GM23338 (cell line): ENCODE results near the gene XXYLT1. TPM values are rescaled to one million over a fixed set of nuclear protein-coding genes. Genes with fewer than 3 reads are reported as not detected.

Experiments used
- ATAC-seq: fragments of 200-7000 bp; cut with Tn5 transposase; 3 replicates; pipeline ENCODE4 v1.9.1; 2020
- DNase-seq: peaks from one replicate; pipeline ENCODE4 v3.0.0-alpha.2; 2015; ENCODE audit warnings: low spot score
- H2AFZ ChIP-seq: fragments of 200-600 bp; sonication (generic); 2 replicates; pipeline ENCODE4 v1.8.0; 2016; ENCODE audit warnings: antibody characterized with exemption, mild to moderate bottlenecking, moderate library complexity
- H3F3A ChIP-seq: fragments of 200-600 bp; sonication (generic); replicated peaks from 2 replicates; pipeline ENCODE4 v1.8.0; 2017; ENCODE audit warnings: antibody characterized with exemption, mixed run types, low read depth
- H3K27ac ChIP-seq: fragments of 200-600 bp; sonication (generic); 2 replicates; pipeline ENCODE4 v1.6.1; 2016; ENCODE audit warnings: low read depth
- H3K27me3 ChIP-seq: fragments of 200-600 bp; sonication (generic); 2 replicates; pipeline ENCODE4 v1.8.0; 2016; ENCODE audit warnings: mild to moderate bottlenecking, mixed run types, moderate library complexity; ENCODE audit not compliant: insufficient read depth
- H3K36me3 ChIP-seq: fragments of 200-600 bp; sonication (generic); 2 replicates; pipeline ENCODE4 v1.8.0; 2016; ENCODE audit warnings: mild to moderate bottlenecking; ENCODE audit not compliant: insufficient read depth
- H3K4me1 ChIP-seq: fragments of 200-600 bp; sonication (generic); 2 replicates; pipeline ENCODE4 v1.8.0; 2016; ENCODE audit warnings: mild to moderate bottlenecking, moderate library complexity; ENCODE audit not compliant: insufficient read depth
- H3K4me2 ChIP-seq: fragments of 200-600 bp; sonication (generic); 2 replicates; pipeline ENCODE4 v1.7.1; 2017; ENCODE audit warnings: mixed run types
- H3K4me3 ChIP-seq: fragments of 200-600 bp; sonication (generic); 2 replicates; pipeline ENCODE4 v1.6.1; 2016; ENCODE audit warnings: mixed run types
- H3K79me2 ChIP-seq: fragments of 200-600 bp; sonication (generic); replicated peaks from 2 replicates; pipeline ENCODE4 v1.8.0; 2017; ENCODE audit warnings: mild to moderate bottlenecking; ENCODE audit not compliant: insufficient read depth
- H3K9me2 ChIP-seq: fragments of 200-600 bp; sonication (generic); 2 replicates; pipeline ENCODE4 v1.8.0; 2017; ENCODE audit not compliant: insufficient read depth
- H4K20me1 ChIP-seq: fragments of 200-600 bp; sonication (generic); replicated peaks from 2 replicates; pipeline ENCODE4 v1.8.0; 2017; ENCODE audit warnings: mild to moderate bottlenecking; ENCODE audit not compliant: insufficient read depth
- H3K27ac Mint-ChIP-seq: 2 replicates; pipeline ENCODE4 v1.8.0; 2020; ENCODE audit warnings: inconsistent platforms, mild to moderate bottlenecking, moderate library complexity, mixed read lengths
- H3K27me3 Mint-ChIP-seq: 3 replicates; pipeline ENCODE4 v1.8.0; 2022; ENCODE audit warnings: low read depth, mild to moderate bottlenecking, moderate library complexity, mixed read lengths, inconsistent platforms; ENCODE audit not compliant: insufficient read depth, poor library complexity
- H3K36me3 Mint-ChIP-seq: 3 replicates; pipeline ENCODE4 v1.8.0; 2021; ENCODE audit warnings: low read depth, mild to moderate bottlenecking, inconsistent platforms, moderate library complexity, mixed read lengths
- H3K4me1 Mint-ChIP-seq: 3 replicates; pipeline ENCODE4 v1.8.0; 2020; ENCODE audit warnings: mild to moderate bottlenecking, inconsistent platforms, mixed read lengths
- H3K4me3 Mint-ChIP-seq: 3 replicates; pipeline ENCODE4 v1.8.0; 2021; ENCODE audit warnings: moderate library complexity, mild to moderate bottlenecking, inconsistent platforms, mixed read lengths
- H3K9me3 Mint-ChIP-seq: 3 replicates; pipeline ENCODE4 v1.8.0; 2020; ENCODE audit warnings: moderate library complexity, mild to moderate bottlenecking, inconsistent platforms, mixed read lengths
- CREB1 ChIP-seq: fragments of 250-450 bp; sonication (Bioruptor Pico); IDR thresholded peaks from 2 replicates; pipeline ENCODE4 v1.5.0; 2020; ENCODE audit warnings: low read depth, mild to moderate bottlenecking, moderate library complexity
- CTCF ChIP-seq, 2 experiments: fragments of 200-600 bp in 1 of 2; sonication (generic) in 1 of 2; conservative IDR thresholded peaks; 2 replicates each; pipeline versions ENCODE4 v1.5.1 to v1.6.1; 2016 to 2017; ENCODE audit warnings: antibody characterized with exemption in 2 of 2, low read depth in 2 of 2, mild to moderate bottlenecking in 2 of 2, moderate library complexity in 1 of 2
- ETS1 ChIP-seq: IDR thresholded peaks from 2 replicates; pipeline ENCODE4 v1.6.1; 2016; ENCODE audit warnings: antibody characterized with exemption
- EZH2 ChIP-seq: fragments of 200-600 bp; sonication (generic); IDR thresholded peaks from one replicate; pipeline ENCODE4 v1.8.0; 2017; ENCODE audit warnings: antibody characterized with exemption, mild to moderate bottlenecking, low read depth; ENCODE audit not compliant: unreplicated experiment
- EZH2phosphoT487 ChIP-seq: fragments of 200-600 bp; sonication (generic); IDR thresholded peaks from one replicate; pipeline ENCODE4 v1.8.1; 2018; ENCODE audit warnings: antibody characterized with exemption; ENCODE audit not compliant: unreplicated experiment
- JUNB ChIP-seq: IDR thresholded peaks from one replicate; pipeline ENCODE4 v1.6.1; 2016; ENCODE audit warnings: antibody characterized with exemption; ENCODE audit not compliant: unreplicated experiment
- NANOG ChIP-seq: IDR thresholded peaks from 2 replicates; pipeline ENCODE4 v1.6.1; 2016; ENCODE audit warnings: antibody characterized with exemption, borderline replicate concordance
- POLR2AphosphoS5 ChIP-seq: IDR thresholded peaks from 2 replicates; pipeline ENCODE4 v1.6.1; 2016; ENCODE audit warnings: antibody characterized with exemption, low read depth
- STAT1 ChIP-seq: IDR thresholded peaks from one replicate; pipeline ENCODE4 v1.6.1; 2016; ENCODE audit warnings: antibody characterized with exemption; ENCODE audit not compliant: unreplicated experiment
- ZNF114 ChIP-seq: fragments of 250-450 bp; sonication (Bioruptor Pico); IDR thresholded peaks from 2 replicates; pipeline ENCODE4 v1.5.0; 2020; ENCODE audit warnings: mild to moderate bottlenecking, moderate library complexity
- ZNF331 ChIP-seq: fragments of 250-450 bp; sonication (Bioruptor Pico); IDR thresholded peaks from 2 replicates; pipeline ENCODE4 v1.5.0; 2020; ENCODE audit warnings: low read depth, mild to moderate bottlenecking, moderate library complexity
- ZNF462 ChIP-seq: fragments of 250-450 bp; sonication (Bioruptor Pico); IDR thresholded peaks from 2 replicates; pipeline ENCODE4 v1.5.0; 2020; ENCODE audit warnings: mild to moderate bottlenecking, moderate library complexity
- polyA plus RNA-seq: library from polyadenylated mRNA; unstranded; fragments of >200 nt; fragmentation: Nextera tagmentation; extraction: Ambion mirVana; gene quantifications from 2 replicates; pipeline ENCODE4 v1.2.1, GENCODE V29; 2016
- total RNA-seq: library from RNA; depleted of rRNA; stranded (reverse); fragments of >200 nt; shearing (Covaris generic); gene quantifications from 2 replicates; pipeline ENCODE4 v1.2.3, GENCODE V29; 2014
- TF ChIP-seq, protein P1 (sequence below): IDR thresholded peaks from one replicate; pipeline ENCODE4 v1.6.1; 2018; ENCODE audit warnings: antibody characterized with exemption; ENCODE audit not compliant: unreplicated experiment

Gene XXYLT1
- total and polyA plus RNA-seq, 2 experiments from 2014 or later = 13.5 to 34.8 TPM

DNA sequence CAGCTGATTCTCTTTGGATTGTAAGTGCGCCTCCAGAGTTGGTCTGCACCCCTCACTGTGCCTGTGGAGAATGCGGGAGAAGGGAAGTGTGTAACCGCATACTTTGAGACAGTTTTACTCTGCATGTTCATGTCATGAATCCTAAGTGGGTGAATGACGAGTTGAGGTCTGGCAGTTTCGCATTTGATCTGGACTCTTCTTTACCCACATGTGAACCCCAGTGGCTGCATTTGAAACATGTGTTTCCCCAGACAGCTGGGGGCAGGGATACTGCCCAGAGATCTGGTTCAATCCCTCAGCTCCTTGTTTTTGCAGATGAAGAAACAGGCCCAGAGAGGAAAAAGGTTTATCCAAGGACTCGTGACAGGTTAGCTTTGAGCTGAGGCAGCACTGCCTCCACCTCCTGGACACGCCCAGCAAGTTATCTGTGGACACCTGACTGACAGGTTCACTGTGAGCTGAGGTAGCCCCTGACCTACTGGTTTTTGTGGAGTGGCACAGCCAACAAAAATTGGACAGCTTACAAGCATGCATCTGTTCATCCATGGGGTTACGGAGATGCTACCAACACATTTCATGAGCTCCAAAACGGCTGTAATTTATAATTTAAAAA, 207.3 kb downstream of the XXYLT1 start:
- H4K20me1 ChIP-seq = no peaks in the 10 kb centered on the region
- H3K27ac Mint-ChIP-seq = no peak overlapping the region
- no peaks in the 10 kb centered on the region for H3K79me2 ChIP-seq
- no peak overlapping the region for H3K4me3 Mint-ChIP-seq
- peaks cover 8% of the 10 kb centered on the region for H3K27me3 Mint-ChIP-seq
- ATAC-seq (no peak), DNase-seq (no peak)
- H3K4me1 Mint-ChIP-seq = peaks cover 14% of the 10 kb centered on the region
- H3K4me1 ChIP-seq = no peaks in the 10 kb centered on the region
- H3K36me3 Mint-ChIP-seq = peaks cover 25% of the 10 kb centered on the region
- no peak overlapping the region for H2AFZ ChIP-seq
- no peaks in the 10 kb centered on the region for H3K36me3 ChIP-seq
- no peaks in the 10 kb centered on the region for H3F3A ChIP-seq
- no peak for TF ChIP-seq JUNB
- TF ChIP-seq ZNF114 = no peak
- no peak; a peak in 1 of 4 replicates for TF ChIP-seq CTCF (conservative IDR thresholded peaks at IDR 0.05; ENCODE audit: low read depth in 2 of 2)
- no peak for TF ChIP-seq ZNF462 (CRISPR knock-in tag)
- no peak for TF ChIP-seq EZH2phosphoT487
- no peak for TF ChIP-seq NANOG
- no peak for TF ChIP-seq POLR2AphosphoS5
- TF ChIP-seq ETS1 = no peak
- TF ChIP-seq ZNF331 = no peak
- TF ChIP-seq STAT1 = no peak
- no peak for TF ChIP-seq CREB1 (CRISPR knock-in tag)
- no peak for TF ChIP-seq EZH2
- TF ChIP-seq, protein P1, sequence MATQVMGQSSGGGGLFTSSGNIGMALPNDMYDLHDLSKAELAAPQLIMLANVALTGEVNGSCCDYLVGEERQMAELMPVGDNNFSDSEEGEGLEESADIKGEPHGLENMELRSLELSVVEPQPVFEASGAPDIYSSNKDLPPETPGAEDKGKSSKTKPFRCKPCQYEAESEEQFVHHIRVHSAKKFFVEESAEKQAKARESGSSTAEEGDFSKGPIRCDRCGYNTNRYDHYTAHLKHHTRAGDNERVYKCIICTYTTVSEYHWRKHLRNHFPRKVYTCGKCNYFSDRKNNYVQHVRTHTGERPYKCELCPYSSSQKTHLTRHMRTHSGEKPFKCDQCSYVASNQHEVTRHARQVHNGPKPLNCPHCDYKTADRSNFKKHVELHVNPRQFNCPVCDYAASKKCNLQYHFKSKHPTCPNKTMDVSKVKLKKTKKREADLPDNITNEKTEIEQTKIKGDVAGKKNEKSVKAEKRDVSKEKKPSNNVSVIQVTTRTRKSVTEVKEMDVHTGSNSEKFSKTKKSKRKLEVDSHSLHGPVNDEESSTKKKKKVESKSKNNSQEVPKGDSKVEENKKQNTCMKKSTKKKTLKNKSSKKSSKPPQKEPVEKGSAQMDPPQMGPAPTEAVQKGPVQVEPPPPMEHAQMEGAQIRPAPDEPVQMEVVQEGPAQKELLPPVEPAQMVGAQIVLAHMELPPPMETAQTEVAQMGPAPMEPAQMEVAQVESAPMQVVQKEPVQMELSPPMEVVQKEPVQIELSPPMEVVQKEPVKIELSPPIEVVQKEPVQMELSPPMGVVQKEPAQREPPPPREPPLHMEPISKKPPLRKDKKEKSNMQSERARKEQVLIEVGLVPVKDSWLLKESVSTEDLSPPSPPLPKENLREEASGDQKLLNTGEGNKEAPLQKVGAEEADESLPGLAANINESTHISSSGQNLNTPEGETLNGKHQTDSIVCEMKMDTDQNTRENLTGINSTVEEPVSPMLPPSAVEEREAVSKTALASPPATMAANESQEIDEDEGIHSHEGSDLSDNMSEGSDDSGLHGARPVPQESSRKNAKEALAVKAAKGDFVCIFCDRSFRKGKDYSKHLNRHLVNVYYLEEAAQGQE = no peak
- no peak overlapping the region for H3K4me2 ChIP-seq
- H3K4me3 ChIP-seq = no peak overlapping the region
- H3K9me3 Mint-ChIP-seq = peaks cover 14% of the 10 kb centered on the region
- no peaks in the 10 kb centered on the region for H3K9me2 ChIP-seq
- H3K27ac ChIP-seq = no peak overlapping the region
- H3K27me3 ChIP-seq = no peaks in the 10 kb centered on the region
